Measurements from ENCODE around the gene CCR5AS.
A peak's percentile ranks its signal among the peaks of the same experiment; 100 is the strongest.
"Not testable (repeated sequence)": the region's sequence is repeated elsewhere in the genome, so short reads cannot be mapped to it uniquely, and the experiment has no call there.

Gene CCR5AS

DNA sequence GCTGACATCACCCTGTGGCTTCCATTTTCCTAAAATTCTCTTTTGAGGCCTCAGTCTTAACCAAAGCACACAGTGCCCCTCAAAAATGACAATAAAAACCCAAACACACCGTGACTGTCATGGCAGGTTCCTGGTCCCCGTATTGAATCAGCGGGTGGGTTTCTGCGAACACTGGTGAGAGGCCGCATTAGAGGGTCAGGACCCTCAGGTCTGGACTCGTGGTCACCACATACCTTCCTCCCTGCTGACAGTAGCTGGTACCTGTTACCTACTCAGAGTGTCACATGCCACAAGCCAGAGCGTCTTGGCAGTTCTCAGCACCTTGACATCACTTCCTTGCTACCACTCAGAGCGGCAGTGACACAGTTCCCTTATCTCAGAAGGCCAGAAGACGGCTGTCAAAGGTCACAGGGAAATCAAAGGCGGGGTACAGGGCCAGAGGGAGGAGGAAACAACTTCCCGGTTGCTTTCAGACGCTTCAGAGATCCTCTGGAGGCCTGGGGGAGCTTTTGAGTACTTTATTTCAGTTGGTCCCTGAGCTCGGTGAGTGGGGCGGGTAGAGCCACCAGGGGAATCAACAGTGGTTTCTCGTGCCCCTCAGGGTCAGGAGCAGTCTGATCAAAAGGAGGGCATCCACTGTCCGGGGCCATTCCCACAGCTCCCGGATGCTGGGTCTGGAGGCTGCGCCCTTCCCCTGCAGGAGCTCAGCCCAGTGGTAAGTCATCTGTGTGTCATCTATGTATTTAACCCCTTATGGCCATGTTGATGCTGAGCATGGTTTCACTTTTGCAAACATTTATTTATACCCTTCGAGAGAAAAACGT lies at the start of gene CCR5AS, which contains the start of gene CCRL2:
CCR5AS (minus strand) TSS at position 279 of the 824 bp plus-strand sequence.
CCRL2 (plus strand) TSS at position 472 of the 824 bp plus-strand sequence. CDS start 821 bp downstream, outside the sequence.
- no peak for DNase-seq

DNA sequence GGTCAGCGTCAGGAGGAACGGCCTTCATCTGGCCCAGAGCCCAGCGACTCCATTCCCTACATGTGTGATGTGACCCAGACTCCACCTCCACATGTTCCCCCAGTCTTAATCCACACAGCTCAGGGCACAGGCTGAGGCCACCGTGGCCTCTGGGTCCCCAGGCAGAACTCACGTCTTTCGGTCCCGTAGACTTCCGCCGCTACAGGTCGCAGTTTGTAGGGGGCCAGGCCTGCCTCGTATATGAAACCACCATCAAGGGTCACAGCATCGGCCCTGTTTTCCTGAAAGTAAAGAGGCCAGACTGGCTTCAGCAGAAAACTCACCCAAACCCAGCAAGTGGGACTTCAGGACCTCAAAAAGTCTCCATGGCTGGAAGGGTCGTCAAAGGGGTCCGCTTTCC lies 49.3 kb upstream of the CCR5AS start:
- no peak for DNase-seq

DNA sequence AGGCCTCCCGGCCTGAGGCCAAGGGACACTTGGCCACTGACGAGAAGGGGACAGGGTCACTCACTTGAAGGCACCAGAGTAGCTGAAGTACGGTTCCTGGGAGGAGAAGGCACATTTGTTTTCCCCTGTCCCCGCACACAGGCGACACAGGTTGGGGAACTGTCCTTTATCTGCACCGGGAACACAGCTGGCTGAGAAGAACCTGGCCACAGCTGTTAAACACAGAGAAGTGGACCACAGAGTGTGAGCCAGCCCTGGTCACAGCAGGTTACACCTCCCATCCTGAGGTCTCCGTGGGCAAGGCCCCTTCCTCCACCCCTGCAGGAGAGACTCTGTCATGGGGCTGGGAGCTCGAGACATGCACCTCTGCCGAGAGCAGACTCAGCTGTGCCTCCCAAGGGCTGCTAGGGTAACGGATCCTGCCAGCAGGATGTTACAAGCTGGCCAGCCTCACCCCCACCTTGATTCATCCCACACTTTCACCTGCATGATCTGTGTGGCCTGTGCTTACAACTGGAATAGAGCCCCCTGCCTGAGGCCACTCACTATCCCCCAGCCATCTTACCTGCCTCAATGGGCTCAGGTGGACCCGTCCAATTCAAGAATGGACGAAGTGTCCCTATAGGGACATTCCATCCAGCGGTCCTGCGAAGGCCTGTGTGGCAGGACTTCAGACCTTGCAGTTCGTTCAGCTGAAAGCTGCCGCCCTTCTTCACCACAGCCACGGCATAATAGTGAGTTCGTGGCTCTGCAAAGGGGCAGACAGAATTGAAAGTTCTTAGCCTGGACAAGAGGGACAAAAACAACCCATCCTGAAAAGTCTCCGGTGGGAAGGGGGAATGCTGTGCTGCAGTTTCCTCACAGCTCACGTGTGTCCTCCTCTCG lies 48.6 kb upstream of the CCR5AS start:
- DNase-seq, result no peak

DNA sequence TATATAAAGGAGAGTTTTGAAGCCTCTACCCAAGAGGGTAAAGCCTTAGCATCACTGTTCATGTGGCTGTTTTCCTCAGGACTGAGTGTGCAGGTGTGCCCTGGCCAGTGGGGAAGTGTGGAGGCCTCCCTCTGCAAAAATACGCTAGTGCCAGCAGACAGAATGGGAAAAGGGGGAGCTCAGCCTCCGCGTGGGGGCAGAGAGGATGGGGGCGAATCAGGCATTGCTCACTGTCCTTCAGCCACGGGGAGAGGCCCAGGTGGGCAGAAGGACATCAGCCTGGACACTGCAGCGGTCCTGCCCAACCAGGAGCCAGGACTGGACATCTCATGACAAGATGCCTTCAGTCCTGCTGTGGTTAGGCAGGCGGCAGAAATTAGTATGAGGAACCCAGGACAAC lies 47.7 kb upstream of the CCR5AS start:
- DNase-seq, result no peak

DNA sequence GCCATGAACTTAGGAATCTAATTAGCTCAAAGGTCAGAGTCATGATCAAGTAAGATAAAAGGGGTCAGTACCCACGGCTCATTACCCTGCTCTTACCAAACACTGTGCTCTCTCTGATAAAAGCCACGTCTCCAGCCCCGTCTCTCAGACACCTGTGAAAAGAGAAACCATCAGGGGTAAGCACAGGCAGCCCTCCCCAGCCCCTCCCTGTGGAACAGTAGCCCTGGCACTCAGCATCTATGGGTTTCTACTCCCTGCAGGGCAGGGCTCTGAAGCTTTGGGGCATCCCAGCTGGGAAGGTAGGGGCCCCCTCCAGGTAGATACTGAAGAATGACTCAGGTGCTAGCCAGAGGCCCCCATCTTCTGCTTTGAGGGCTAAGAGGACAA lies 47.3 kb upstream of the CCR5AS start:
- DNase-seq, result no peak

DNA sequence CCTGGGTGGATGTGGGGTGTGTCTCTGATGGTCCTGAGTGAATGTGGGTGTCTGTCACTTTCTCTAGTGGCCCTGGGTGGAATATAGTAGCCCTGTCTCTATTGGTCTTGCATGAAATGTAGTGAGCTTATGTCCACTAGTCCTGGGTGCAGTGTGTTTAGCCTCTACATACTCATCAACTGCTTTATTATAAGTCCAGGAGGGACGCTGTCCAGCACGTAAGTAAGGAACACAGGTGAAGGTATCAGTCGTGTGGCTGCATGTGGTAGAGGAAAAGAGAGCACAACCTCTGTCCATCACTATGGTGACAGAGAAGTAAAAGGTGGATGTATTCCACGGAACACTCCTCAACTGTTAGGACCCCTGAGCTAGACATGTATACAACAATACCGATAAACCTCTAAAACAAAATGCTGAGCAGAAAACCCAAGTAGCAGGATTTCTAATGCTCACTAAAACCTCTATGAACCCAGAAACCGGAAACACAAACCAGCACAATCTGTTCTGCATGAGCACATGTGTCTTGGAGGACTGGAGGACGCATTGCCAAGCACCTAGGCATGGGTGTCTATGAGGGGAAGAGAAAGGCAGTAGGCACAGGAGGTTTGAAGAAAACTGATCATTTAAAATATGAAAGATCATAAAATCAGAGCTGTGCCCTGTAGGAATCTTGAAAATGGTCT lies 46.8 kb upstream of the CCR5AS start:
- DNase-seq, result no peak

DNA sequence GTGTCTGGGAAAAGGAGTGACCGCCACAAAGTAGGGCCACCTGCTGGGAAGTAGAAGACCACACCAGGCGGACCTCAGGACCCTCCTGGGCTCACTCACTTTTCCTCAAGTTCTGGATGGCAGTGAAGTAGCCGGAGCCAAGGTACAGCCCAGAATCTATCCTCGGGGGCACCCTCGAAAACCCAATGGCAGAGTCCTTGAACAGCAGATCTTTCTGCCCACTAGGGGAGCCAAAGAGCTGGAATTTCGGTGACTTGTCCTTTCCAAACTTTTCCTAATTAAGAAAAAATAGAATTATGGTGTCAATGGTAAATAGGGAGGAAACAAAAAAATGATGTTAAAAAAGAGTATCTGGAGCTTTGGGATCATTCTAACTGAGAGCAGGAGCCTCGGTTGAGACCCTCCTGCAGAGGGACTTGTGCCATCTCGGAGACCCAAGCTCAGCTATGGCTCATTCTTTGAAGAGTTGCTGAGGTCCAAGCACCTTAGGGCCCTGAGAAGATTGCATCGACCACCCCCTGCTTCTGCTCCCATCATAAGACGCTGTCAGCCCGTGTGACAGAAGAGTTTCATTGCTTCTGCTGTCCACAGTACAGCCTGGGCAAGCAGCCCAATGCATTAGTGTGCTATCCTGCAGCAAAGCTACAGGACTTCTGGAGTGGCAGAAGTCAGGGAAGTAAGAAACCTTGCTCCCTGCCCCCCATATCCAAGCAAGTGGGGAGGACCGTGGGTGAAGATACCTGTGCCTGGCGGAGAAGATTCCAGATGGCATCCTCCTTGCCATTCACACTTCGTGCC lies 43.1 kb upstream of the CCR5AS start:
- DNase-seq, result no peak

DNA sequence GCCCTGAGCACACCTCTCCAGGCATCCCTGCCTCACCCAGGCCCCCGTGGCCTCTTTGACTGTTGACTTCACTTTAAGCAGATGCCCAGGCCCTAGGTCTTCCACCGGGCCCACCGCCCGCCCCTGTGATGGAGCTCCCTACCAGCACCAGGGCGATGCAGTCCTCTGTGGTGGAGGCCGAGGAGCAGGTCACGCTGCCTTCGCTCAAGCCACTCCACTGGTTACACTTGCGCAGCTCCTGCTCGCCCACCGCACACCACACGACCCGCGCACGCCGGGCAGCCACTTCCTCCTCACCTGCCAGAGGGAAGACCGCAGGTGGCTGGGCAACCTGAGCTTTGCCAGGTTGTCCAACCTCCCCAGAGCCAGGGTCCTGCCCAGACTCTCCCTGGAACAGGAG lies 41.9 kb upstream of the CCR5AS start:
- DNase-seq, result no peak

DNA sequence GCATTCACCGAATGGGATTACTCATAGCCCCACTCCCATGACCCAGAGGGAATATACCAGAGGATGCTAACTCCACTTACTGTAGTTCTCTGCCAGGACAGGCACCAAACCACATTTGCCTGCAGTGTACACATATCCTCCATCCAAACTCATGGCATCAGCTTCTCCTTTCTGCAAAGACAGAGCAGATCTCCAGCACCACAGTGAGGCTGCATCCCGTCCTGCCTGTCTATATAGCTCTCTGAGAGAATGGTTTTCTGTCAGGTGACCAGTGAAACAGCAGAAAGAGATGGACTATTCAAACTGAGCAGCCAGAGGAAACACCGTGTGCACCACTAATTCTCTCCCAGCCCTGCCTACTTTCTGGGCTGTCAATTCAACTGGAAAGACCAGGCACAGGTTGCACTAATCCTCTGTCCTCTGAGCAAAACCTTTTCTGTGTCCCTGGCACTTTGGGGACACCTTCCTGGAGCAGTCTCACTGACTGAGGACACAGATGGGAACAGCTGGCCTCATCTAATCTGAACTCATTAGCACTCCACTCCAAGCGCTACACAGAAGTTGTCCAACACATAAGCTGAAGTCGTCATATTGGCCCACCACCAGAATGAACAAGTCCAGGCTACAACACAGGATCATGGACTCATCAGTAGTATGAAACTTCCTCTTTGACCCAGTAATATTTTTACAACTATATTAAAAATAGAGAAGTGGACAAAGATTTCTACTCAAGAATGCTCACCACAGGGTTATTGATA lies 40.5 kb upstream of the CCR5AS start:
- peak; percentile 32 for DNase-seq

DNA sequence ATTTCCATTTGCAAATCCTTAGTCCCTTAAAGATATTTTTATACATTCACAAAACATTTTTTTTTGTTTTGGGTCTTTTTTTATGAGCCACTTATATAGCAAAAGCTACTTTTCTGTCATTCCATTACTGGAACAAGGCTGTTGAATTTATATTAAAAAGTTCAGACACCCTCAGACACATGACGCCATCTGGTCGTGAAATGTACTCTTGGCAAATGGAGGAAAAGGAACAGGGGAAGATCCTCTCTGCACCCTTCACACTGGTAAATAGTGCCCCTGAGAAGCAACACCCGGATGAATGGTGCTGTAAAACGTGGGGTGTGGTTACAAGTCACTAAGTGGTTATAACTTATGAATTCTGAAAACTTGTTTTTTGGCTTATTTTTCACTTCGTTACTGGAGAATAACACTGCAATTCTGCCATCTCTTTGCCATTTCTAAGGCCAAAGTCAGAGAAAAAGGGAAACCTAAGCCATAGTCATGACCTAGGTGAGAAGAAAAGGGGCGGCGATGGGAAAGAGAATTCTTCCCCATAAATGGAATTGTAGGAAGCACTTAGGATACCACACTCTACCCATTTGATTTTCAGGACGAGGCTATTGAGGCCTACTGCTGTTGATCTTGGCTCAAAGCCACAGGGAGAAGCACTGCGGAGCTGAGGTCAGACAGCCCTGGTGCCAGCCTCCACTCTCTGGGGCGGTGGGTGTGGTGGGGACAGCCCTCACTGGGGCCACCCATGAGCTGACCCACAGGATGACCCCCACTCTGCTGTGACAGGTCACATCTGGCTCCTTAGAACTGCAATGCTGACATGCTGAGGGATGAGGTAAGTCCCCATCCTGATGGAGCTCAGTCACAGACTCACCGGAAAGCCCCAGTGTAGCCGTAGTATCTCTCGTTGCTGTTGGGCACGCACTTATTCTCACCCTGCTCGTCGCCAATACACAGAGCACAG lies 36.0 kb upstream of the CCR5AS start:
- DNase-seq, result no peak

DNA sequence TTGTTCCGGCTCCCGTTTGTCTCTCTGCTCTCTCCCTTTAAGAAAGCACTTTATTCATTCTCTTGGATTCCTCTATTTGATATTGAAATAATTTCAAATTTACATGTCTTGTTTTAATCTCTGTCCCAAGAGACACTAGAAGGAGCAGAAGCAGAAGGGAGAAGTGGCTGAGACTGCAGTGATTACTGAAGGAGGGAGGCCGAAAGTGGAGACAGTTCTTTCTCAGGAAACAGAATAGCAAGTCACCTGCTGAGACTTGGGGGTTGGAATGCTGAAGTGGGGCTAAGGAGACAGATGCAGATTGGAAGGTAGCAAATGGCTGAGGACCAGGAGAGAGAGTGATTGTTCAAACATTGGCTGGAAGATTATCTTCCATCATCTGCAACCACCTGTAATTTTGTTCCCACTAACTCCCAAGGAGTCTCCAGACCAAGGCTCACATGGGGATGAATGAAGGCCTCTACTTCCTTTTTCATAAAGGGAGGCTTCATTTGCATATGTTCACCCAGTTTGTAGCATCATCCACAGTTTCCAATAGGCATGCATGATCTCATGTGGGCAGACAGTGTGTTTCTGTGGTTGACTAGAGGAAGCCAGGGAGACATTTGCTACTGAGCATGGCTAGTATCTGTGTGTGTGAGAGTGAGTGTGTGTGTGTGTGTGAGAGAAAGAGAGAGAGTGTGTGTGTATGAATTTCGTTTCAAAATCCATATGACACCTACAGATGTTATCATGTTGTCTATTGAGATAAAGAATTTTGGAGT lies 33.8 kb upstream of the CCR5AS start:
- DNase-seq, result no peak

DNA sequence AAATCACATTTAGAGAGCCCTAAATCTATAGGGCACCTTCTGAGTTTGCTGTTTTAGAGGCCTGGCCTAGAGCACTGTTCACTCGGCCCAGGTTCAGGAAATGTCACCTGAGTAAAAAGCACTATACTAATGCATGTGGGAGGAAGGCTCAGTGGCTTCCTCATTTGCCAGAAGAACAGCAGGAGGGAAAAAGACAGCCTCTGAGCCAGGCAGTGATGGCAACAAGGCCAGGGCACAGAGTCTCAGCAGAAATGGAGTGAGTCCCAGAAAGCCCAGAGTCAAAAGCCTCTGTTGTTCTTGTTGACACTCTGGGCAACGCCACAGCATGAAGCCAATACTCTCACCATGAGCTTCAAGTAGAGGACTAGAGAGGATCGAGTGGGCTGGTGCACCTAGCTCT lies 32.0 kb upstream of the CCR5AS start:
- no peak for DNase-seq

DNA sequence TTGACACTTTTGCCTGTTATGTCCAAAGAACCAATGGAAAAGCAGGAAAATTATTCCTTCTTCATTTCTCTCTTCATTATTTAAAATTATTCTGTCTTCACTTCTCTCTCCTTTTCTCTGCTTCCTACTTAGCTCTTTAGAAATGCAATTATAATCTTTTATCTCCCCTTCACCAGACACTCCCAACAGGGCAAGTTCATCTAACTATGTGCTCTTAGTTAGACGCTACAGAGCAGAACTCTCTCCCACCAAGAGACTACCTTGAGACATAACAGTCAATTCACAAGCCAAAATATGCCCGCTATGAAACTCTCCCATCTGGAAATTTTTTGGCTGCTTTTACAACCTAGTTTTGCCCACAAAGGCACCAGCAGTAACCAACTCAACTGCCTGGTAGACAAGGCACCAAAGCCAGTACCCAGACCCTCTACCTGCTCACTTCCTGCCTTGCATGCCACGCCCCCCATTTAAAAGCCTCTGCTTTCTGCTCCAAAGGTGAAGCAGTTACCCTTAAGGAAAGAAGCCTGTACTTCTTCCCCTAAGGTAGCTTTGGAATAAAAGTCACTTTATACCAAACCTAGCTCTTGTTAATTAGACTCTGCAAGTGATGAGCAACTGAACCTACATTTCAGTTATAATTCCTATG lies 28.3 kb upstream of the CCR5AS start:
- no peak for DNase-seq

DNA sequence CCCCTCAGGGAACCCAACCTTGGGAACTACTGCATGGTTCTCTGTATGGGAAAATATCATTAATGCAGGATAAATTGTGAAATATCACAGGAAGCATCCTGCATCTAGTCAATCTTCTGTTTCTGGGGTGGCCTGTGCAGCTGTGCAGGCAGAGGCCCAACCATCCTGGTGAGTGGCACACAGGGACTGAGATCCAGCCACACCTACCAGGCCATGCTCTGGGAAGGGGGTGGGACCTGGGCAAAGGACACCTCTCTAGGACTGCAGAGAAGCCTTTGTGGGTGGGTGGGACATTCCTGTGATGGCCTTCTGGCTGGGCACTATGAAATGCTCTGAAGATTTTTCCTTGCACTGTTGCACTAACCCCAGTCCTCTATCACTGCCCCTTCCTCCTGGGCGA lies 27.0 kb upstream of the CCR5AS start:
- no peak for DNase-seq

DNA sequence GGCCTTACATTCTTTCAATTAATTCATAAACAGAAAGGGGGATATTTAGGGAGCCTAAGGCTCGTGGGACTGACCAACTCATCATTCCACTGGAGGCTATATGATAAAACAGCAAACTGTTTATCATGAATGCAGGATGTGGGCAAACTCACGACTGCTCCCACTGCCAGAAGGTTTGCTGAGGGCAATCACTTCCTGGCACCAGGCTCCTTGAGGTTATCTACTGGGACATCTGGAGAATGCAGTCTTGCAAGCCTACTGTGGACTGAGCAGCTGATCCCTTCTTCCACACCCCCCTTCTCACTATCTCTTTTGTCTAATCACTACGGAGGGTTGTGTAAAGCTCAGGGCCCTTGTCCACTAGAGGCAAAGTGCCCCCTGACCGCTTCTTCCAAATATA lies 26.3 kb upstream of the CCR5AS start:
- not testable (repeated sequence) for DNase-seq

DNA sequence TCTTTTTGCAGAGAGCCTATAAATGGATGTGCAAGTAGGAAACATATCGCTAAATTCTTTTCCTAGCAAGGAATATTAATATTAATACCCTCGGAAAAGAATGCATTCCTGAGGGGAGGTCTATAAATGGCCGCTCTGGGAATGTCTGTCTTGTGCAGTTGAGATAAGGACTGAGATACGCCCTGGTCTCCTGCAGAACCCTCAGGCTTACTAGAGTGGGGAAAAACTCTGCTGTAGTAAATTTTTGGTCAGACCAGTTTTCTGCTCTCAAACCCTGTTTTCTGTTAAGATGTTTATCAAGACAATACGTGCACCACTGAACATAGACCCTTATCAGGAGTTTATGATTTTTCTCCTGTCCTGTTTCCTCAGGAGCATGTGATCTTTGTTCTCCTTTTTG lies 25.0 kb upstream of the CCR5AS start:
- not testable (repeated sequence) for DNase-seq

DNA sequence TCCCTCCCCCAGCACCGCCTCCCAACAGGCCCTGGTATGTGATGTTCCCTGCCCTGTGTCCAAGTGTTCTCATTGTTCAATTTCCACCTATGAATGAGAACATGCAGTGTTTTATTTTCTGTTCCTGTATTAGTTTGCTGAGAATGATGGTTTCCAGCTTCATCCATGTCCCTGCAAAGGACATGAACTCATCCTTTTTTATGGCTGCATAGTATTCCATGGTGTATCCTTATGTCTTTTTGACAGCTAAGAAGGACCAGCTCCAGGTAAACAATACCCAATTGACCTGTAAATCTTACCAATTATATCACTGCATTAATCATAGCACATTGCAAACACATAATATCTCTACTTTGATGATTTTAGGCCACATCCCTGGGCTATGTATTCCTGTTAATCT lies 24.0 kb upstream of the CCR5AS start:
- DNase-seq, result not testable (repeated sequence)

DNA sequence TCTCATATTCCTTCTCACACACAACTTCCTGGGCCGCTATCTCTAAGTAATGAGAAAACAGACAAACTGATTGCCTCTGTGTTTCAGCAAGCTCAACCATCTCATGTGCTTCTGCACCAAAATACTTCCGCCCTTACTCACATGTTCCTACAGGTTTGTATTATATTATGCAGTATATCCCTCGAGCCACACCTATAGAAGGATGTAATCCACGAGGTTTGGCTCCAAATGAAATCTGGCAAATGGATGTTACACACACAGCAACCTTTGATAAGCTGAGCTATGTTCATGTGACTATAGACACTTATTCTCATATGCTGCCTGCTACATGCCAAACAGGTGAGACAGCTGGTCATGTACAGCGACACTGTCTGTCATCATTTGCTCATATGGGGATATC lies 22.8 kb upstream of the CCR5AS start:
- DNase-seq, result no peak

DNA sequence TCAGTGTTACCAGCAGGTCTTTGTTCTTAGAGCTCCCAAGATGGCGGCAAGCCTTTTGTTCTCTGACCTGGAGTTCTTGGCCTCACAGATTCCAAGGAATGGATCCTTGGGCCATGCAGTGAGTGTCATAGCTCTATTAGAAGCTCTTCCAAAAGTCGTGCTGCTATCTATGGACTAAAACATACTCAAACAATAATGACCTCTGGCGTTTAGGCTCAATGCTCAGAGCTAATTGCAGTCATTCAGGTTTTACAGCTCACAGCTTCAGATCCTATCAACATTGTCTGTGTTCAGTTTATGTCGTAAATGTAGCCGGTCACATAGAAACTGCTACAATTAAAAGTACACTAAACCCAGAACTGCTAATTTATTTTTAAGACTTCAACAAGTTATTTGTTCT lies 22.4 kb upstream of the CCR5AS start:
- DNase-seq, result no peak

Data from NCI-H1694 treated with DMSO at 0.1 percent for 48 hours (cell line).